NB4 (cell line): Measurements from ENCODE around the gene TBC1D9.

Experiments used
- CTCF ChIP-seq: IDR thresholded peaks from one replicate; pipeline ENCODE4 v1.5.1; 2012; ENCODE audit warnings: low read depth, low read length
- MYC ChIP-seq: IDR thresholded peaks from 2 replicates; pipeline ENCODE4 v1.6.1; 2011; ENCODE audit warnings: low read depth, low read length
- POLR2A ChIP-seq: IDR thresholded peaks from 2 replicates; pipeline ENCODE4 v1.6.1; 2011; ENCODE audit warnings: mild to moderate bottlenecking; ENCODE audit not compliant: insufficient read length; ENCODE audit errors: extremely low read depth

- TF ChIP-seq CTCF (no peak), MYC (no peak), POLR2A (no peak)
These were observed 107.4 kb downstream of the TBC1D9 start for GRCh38 chr4:140648716-140649308.
